Activated CD8-positive, alpha-beta T cell treated with anti-CD3 and anti-CD28 coated beads for 36 hours (primary cell): ENCODE measurements around the gene SRRM3. TPM values are rescaled to one million over a fixed set of nuclear protein-coding genes. Genes with fewer than 3 reads are reported as not detected.

Experiments used
- ATAC-seq: fragments of 200-7000 bp; cut with Tn5 transposase; one replicate; pipeline ENCODE4 v1.10.0; 2021; ENCODE audit warnings: mild to moderate bottlenecking, moderate library complexity
- CTCF ChIA-PET: fragments of 350-600 bp; sonication (Branson Sonifier 250); formaldehyde crosslinking; loops from one replicate; lab custom pipeline; 2021; ENCODE audit warnings: antibody characterized with exemption; lab: Charles Lee
- POLR2A ChIA-PET: fragments of 350-600 bp; sonication (Branson Sonifier 250); formaldehyde crosslinking; loops from one replicate; lab custom pipeline; 2021; ENCODE audit warnings: antibody characterized with exemption; lab: Charles Lee
- DNase-seq: peaks from one replicate; pipeline ENCODE4 v3.0.0-alpha.2; 2020
- H3K27ac Mint-ChIP-seq: one replicate; pipeline ENCODE4 v1.8.0; 2021; ENCODE audit warnings: mild to moderate bottlenecking, mixed read lengths
- H3K27me3 Mint-ChIP-seq: one replicate; pipeline ENCODE4 v1.8.0; 2021; ENCODE audit warnings: mixed read lengths
- H3K36me3 Mint-ChIP-seq: one replicate; pipeline ENCODE4 v1.8.0; 2021; ENCODE audit warnings: low read depth, mixed read lengths
- H3K4me1 Mint-ChIP-seq: one replicate; pipeline ENCODE4 v1.8.0; 2021; ENCODE audit warnings: low read depth, mixed read lengths
- H3K4me3 Mint-ChIP-seq: one replicate; pipeline ENCODE4 v1.8.0; 2021; ENCODE audit warnings: mild to moderate bottlenecking, moderate library complexity, mixed read lengths
- H3K9me3 Mint-ChIP-seq: one replicate; pipeline ENCODE4 v1.8.0; 2021; ENCODE audit warnings: mixed read lengths
- CTCF ChIP-seq: fragments of 200-600 bp; IDR thresholded peaks from one replicate; pipeline ENCODE4 v1.8.0; 2022; ENCODE audit warnings: antibody characterized with exemption, mild to moderate bottlenecking
- intact Hi-C: fragments of 100-400 bp; cut with micrococcal nuclease; formaldehyde crosslinking; loops from one replicate; pipeline ENCODE4 v1.10.0; 2022
- total RNA-seq, 2 experiments: library from RNA; stranded (reverse); gene quantifications; one replicate each; pipeline ENCODE4 v1.2.3, GENCODE V29; 2021

SRRM3 gene
- total RNA-seq, 2 experiments from 2014 or later, result not detected

GRCh38 chr7:76189276-76189675 is 12.4 kb upstream of the SRRM3 start:
- ChIA-PET CTCF (no interaction called here), POLR2A (no interaction called here)
- DNase-seq (no peak), ATAC-seq (no peak)
- intact Hi-C loops, result no loop called here
- no peak overlapping the region for H3K4me3 Mint-ChIP-seq
- no peak for TF ChIP-seq CTCF
- no peaks in the 10 kb centered on the region for H3K9me3 Mint-ChIP-seq
- no peaks in the 10 kb centered on the region for H3K27me3 Mint-ChIP-seq
- no peaks in the 10 kb centered on the region for H3K36me3 Mint-ChIP-seq
- no peak overlapping the region for H3K27ac Mint-ChIP-seq
- no peaks in the 10 kb centered on the region for H3K4me1 Mint-ChIP-seq

- H3K27ac Mint-ChIP-seq, result no peak overlapping the region
- no peak for DNase-seq
- POLR2A ChIA-PET, result no interaction called here
- H3K36me3 Mint-ChIP-seq, result no peaks in the 10 kb centered on the region
- peak; percentile 34 for ATAC-seq
- no peaks in the 10 kb centered on the region for H3K9me3 Mint-ChIP-seq
- no peak overlapping the region for H3K4me3 Mint-ChIP-seq
- peaks cover 1% of the 10 kb centered on the region for H3K27me3 Mint-ChIP-seq
- no peak for TF ChIP-seq CTCF
- CTCF ChIA-PET, result no interaction called here
- intact Hi-C loops, result no loop called here
- H3K4me1 Mint-ChIP-seq, result no peaks in the 10 kb centered on the region
Observed at GRCh38 chr7:76191783-76192240, 9.9 kb upstream of the SRRM3 start.

GRCh38 chr7:76193466-76193865 is 8.2 kb upstream of the SRRM3 start:
- H3K36me3 Mint-ChIP-seq, result no peaks in the 10 kb centered on the region
- H3K4me1 Mint-ChIP-seq, result no peaks in the 10 kb centered on the region
- no peak for DNase-seq
- no peak overlapping the region for H3K4me3 Mint-ChIP-seq
- peaks cover 7% of the 10 kb centered on the region for H3K27me3 Mint-ChIP-seq
- ChIA-PET CTCF (interaction anchor here (0.8 to 1.3 kb wide), 2 partner anchors 15 to 69 kb away, joined by 4 to 5 read pairs; no protein-coding TSS in a partner anchor), POLR2A (no interaction called here)
- intact Hi-C loops, result no loop called here
- no peaks in the 10 kb centered on the region for H3K9me3 Mint-ChIP-seq
- no peak overlapping the region for H3K27ac Mint-ChIP-seq
- no peak for TF ChIP-seq CTCF
- ATAC-seq, result no peak

GRCh38 chr7:76193883-76194282 is 7.8 kb upstream of the SRRM3 start:
- intact Hi-C loops, result no loop called here
- H3K27ac Mint-ChIP-seq, result no peak overlapping the region
- H3K27me3 Mint-ChIP-seq, result peaks cover 7% of the 10 kb centered on the region
- no peaks in the 10 kb centered on the region for H3K36me3 Mint-ChIP-seq
- DNase-seq, result no peak
- H3K4me1 Mint-ChIP-seq, result no peaks in the 10 kb centered on the region
- CTCF ChIA-PET, result interaction anchor here (1.3 kb wide), 1 partner anchor 15 kb away, joined by 5 read pairs; no protein-coding TSS in a partner anchor
- POLR2A ChIA-PET, result no interaction called here
- no peaks in the 10 kb centered on the region for H3K9me3 Mint-ChIP-seq
- no peak for TF ChIP-seq CTCF
- ATAC-seq, result no peak
- no peak overlapping the region for H3K4me3 Mint-ChIP-seq

GRCh38 chr7:76196786-76197185 is 4.9 kb upstream of the SRRM3 start:
- Mint-ChIP-seq H3K4me3 (no peak overlapping the region), H3K9me3 (no peaks in the 10 kb centered on the region), H3K27me3 (peaks cover 14% of the 10 kb centered on the region), H3K36me3 (no peaks in the 10 kb centered on the region), H3K27ac (no peak overlapping the region), H3K4me1 (no peaks in the 10 kb centered on the region)
- intact Hi-C loops, result no loop called here
- ChIA-PET POLR2A (no interaction called here), CTCF (interaction anchor here (0.8 kb wide), 1 partner anchor 117 kb away, joined by 3 read pairs; no protein-coding TSS in a partner anchor)
- no peak for TF ChIP-seq CTCF
- ATAC-seq (no peak), DNase-seq (no peak)
